GM19023 (cell line): Measurements from ENCODE around the gene OGG1.
"Not testable (repeated sequence)": the region's sequence is repeated elsewhere in the genome, so short reads cannot be mapped to it uniquely, and the experiment has no call there.

Experiments used
- ATAC-seq: cut with Tn5 transposase; IDR thresholded peaks from one replicate; pipeline ENCODE4 v1.9.1; 2021; ENCODE audit warnings: mild to moderate bottlenecking, moderate library complexity; ENCODE audit not compliant: unreplicated experiment

Gene OGG1

DNA sequence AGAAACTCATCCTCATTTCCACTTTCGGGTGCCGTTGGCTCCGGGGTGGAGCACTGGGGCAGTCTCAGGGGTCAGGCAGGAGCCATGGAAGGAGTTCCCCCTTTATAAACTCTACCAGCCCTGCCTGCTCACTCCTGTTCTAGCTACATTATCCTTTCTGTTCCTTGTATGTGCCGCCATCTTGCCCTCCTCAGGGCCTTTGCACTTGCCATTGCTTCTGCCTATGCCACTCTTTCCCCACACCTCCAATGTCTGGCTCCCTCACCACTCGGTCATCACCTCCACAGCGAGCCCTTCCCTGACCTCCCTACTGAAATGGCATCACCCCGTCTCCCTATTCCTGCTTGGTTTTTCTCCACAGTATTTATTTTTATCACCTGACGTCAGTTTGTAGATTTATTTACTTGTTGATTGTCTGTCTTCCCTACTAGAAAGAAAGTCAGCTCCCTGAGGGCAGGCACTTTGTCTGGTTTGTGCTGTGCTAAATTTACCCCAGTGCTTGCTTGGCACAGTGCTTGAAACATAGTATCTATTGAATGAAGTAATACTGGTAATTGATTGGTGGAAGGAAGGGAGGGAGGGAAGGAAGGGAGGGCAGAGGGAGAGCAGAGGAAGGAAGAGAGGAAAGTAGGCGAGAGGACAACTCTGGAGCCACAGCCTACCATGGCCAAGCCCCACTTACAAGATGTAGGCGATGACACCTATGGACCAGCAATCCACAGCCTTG, 11.2 kb downstream of the OGG1 start:
- ATAC-seq, result no peak

DNA sequence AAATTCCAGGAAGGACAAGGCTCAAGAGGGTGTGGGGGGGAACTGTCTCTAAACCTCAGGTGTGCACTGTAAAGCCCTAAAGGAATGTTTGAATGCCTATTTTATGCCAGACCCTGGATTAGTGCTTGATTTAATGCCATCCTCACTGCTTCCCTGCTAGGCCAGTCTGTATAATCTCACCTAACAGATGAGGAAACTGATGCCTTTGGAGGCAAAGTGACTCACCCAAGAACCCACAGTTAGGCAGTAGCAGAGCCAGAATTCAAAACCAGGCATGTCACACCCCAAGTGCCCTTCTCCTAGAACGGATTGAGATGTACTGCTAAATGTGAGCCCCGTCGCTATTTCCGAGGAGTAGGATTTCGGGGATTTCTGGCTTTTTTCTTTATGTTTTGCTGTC, 12.2 kb downstream of the OGG1 start:
- no peak for ATAC-seq

DNA sequence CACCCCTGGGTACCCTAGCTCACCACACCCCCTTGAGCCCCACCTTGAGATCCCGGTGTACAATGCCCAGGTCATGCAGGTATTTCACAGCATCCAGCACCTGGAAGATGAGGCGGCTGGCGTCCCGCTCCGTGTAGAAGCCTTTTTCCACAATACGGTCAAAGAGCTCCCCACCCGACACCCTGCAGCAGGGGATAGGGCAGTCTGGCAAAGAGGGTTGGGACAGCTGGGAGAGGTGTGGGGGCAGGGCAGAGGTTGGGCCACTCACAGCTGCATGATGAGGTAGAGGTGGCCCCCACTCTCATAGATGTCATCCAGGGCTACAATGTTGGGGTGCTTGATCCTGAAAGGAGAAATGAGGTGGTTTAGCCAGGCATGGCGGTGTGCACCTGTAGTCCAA, 13.1 kb downstream of the OGG1 start:
- no peak for ATAC-seq

DNA sequence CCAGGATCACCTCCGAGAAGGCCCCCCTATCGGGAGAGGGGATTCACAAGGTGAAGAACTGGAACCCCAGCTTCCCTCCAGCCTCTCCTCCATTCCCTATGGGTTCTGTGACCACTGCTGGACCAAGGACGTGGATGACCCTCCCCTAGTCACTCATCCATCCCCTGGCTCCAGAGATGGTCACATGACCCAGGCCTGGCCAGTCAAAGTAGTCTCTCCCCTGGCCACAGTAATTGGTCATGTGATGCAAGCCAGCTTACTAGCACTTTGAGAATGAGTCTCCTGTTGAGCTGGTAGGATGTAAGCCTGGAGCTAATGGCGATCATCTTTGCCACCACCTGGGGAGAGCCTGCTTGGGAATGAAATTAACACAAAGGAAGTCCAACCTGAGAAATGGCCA, 16.1 kb downstream of the OGG1 start:
- ATAC-seq, result no peak

DNA sequence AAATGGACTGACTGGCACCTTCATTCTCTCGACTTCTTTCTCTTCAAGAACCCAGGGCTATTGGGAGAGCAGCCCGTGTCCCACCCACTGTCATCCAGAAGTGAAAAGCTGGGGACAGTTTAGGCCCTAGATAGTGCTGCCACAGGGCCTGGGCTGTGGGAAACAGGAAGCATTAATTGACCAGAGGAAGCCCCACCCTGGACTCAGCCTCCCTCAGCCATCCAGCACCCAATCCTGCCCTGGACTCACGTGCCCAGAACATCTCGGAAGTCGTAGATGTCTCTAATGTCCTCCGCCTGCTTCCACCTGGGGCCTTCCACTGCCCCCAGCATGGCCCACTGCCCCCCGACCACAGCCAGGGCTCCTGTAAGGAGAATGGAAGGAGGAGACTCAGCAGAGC, 17.7 kb downstream of the OGG1 start:
- no peak for ATAC-seq

DNA sequence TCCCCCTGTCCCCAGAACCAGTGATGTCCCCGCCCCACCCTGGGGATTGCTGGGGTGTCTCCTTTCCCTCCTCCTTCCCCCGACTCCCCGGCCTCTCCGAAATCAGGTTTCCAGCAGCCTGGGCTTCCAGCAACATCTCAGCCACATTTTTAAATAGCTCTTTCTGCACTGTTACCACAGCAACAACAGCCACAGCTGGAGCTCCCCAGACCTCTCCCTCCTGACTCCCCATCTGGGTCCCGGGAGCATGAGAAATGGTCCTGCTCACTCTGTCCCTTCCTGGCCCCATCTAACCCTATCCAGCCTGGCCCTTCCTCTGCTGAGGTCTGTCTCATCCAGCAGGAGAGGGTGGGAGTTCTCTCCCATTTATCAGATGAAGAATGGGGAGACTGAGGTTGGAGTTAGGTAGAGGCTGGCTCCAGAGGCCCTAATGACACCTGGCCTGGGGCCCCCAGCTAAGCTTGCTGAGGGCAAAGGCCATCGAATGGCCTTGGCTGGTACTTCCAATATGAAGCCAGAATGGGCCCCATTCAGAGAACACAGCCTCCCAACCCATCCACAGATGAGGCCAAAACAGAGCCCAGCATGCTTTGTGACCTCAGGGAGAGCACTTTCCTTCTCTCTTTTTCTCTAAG, 18.5 kb downstream of the OGG1 start:
- ATAC-seq, result no peak

DNA sequence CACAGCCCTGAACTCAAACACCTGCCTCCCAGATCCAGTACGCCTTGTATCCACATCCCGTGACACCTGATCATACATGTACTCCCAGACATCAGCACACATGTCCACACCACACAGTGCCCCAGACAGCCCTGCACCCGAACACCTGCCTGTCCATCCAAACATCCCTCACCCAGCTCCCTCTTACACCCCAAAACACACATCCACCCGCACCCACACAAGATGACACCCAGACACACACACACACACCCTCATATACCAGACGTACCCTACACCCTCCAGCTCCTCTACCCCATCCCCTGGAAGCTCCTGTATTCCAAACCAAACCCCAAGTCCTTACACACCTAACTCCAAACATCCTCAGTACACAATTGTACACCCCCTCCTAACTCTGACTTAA, 19.3 kb downstream of the OGG1 start:
- ATAC-seq, result no peak

DNA sequence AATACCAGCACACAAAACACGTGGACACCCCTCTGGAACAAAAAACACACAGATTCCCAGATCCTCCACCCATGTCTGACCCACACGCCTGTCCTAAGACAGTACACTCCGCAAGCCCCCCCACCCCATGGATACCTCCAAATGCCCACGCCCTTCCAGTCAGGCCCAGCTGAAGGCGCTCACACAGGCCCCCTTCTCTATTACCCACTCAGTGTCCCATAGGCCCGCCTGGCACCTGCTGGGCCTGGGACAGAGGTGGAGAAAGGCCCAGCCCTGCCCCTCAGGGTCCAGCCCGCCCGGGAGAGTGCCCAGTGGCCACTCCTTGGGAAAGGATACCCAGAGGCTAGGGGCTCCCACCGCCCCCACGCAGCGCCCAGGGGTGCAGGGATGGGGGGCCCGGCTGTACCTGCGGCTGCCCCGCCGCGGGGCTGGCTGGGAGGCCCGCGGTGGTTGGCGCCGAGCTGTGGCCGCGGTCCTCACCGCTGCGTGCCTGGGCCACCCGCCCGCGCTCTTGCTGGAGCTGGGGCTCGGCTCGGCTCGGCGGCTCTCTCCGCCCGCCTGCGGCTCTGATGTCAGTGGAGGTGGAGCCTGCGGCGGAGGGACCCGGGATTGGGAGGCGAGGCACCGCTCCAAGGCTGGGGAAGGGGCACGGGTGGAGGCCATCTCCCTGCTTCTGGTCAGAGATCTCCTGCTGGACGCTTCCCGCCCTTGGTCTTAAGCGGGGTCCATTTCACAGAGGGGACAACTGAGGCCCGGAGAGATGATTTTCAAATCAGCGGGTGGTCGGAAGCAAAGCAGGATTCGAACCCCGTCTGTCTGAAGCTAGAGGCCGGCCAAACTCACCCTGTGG, 19.9 kb downstream of the OGG1 start, which contains the start of gene CAMK1:
CAMK1 (minus strand) TSS at position 522 of the 850 bp plus-strand sequence. CDS start 2,198 bp downstream, outside the sequence.
- ATAC-seq, result peak; percentile 72

DNA sequence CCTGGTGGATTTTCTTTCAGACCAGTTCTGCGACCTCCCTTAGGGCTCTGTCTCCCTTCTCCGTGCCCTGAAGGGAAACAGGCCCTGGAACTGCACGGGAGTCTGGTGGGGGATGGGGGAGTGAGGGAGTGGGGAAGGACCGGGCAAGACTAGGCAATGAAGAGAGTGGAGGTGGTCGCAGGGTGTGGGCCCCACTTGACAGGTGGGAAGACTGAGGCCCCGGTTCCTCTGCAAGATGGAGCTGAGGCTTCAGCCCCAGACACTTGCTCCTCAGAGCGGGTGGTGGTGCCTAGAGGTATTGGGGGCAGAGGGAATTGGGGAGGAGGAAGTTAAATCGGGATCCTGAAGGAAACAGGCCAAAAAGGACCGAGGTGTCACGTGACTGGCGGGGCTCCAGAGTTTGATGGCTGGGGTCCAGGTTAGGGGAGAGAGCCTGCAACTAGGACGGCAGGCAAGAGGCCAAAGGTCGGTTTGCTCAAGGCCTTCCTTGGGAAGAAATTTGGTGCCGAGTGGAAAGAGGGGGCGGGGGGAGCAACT, 20.6 kb downstream of the OGG1 start:
- ATAC-seq, result no peak

DNA sequence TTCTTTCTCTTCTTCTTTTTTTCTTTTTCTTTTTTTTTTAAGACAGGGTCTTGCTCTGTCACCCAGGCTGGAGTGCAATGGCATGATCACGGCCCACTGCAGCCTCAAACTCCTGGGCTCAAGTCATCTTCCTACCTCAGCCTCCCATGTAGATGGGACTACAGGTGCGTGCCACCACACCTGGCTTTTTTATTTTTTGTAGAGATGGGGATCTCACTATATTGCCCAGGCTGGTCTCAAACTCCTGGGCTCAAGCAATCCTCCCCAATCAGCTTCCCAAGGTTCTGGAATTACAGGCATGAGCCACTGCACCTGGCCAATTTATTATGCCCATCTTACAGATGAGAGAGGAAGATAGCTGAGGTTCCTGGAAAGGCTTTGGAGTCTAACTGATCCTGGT, 21.3 kb downstream of the OGG1 start:
- not testable (repeated sequence) for ATAC-seq

DNA sequence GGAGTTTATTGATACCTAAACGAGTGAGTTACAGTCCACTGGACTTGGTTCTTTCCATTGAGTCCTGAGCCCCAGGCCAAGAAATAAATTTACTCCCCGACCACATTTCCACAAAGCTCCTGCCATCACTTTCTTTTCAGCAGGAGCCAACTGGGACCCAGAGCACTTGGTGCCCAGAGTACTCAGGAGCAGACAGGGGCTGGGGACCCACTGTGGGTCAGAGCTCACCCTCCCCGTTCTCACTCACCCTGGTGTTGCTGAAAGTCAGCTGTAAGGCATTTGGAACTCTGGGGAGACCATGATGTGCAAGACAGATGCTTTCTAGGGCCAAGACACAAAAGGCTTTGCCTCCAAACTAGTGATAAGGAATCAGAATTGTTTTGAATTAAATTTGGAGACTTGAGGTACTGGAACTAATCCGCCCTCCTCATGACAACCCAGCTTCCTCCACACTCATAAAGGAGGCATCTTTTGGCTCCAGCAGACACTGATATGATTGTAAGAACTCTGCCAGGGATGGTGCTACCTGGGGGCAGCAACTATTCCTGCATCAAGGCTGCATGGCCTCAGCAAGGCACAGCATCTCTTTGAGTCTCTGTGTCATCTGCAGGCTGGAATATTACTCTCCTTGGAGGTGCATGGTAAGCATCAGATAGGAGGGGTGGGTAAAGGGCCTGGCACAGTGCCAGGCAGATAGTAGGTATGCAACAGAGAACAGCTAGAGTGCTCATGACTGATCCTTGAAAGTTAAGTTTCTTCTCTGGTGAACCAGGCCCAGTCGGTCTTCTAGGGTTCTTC, 27.3 kb downstream of the OGG1 start:
- no peak for ATAC-seq

DNA sequence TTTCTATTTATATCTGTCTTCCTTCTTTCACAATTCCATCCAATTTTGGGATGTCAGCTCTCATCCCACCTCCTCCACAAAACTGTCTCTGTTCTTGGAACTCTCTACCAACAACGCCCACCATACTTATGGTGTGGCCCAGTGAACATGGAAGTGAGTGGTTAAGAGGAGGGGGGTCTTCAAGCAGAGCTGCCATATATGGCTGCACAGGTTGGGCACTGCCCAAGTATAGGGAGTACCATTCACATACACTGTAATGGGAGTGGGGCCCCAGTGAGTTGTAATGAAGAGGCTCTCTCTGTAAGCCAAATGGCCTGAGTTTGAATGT, 27.9 kb downstream of the OGG1 start:
- ATAC-seq, result no peak

DNA sequence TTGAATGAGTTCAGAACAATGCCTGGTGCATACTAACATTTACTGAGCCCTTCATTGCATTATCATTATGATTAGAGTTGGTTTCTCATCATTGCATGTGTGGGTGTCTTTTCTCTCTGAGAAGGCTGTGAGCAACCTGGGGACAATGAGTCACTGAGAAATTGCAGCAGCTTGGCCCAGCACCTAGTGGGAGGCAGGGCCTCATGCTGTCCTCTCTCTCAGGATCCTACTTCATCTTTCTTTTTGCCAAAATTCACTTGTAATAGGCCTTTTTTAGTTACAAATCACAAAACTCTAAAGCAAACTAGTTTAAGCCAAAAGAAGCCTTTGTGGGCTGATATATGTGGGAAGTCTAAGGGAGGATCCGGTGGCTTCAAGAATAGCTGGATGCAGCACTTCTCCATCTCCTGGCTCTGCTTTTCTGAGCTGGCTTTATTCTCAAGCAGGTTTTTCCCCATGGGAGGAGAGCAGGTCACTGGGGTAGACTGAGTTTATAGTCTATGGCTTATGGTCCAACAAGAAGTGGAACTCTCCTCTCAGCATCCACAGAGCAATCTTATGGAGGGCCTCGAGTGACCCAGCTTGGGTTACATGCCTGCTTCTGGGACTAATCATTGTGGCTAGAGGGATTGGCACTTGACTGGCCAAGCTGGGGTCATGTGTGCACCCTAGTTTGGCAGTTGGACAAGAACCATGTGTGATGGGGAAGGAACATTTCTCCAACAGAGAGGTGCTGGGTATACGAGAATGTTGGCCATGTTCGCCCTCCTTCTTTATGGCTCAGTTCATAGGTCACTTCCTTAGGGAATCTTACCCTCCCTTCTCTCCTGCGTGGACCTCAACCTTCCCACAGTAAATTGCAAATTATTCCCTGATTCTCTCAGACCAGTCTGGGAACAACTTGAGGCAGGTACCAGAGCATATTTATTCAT, 28.7 kb downstream of the OGG1 start:
- no peak for ATAC-seq

DNA sequence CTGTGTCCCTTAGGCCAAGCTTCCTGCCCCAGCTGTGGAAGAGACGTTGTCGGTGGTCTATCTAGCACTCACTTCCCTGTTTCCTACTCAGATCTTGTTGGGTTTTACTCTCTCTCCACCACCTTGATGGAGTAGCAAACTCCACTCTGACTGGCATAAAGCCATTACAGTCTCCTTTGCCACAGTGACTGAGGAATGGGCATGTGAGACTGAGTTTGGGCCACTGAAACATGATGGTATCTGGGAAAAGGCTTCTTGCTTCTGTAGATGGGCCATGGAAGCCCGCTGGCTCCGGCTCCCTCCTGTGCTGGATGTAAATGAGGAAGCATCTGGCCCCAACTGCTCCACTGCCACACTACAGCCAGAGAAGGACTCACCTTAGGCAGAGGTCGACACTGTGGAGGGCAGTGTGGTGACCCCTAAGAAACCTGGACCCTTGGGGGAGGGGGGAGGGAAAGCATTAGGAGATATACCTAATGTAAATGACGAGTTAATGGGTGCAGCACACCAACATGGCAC, 29.4 kb downstream of the OGG1 start:
- no peak for ATAC-seq

DNA sequence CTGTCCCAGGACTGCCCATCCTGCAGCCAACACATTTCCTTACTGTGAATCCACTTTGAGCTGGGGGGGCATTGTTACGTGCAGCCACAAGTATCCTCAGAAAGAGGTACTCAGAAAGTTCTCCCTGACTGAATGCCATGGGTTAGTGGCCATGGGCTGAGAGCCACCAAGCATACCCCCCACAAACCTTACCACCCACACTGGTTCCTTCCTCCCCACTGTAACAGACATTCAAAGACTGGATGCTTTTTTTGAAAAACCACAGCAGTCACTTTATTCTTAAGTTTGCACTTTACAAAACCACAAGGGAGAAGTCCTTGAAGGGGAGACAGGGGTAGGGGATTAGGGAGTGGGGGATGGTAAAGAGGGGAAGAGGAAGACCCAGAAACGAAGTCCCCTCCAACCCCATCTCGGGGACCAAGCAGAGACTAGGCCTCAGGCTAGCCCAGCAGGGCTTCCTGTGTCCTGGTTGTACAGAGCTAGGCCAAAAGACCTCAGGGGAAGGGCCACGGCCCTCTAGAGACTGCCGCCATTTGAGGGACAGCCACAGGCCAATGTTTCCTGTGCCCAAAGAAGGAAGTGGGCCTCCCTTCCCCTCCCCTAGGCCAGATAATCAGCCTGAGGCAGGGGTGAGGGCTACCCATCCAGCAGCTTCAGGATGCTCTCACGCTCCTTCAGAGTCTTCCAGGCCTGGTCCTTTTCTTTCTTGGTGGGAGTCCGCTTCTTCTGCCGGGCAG, 30.1 kb downstream of the OGG1 start:
- peak; percentile 55 for ATAC-seq

DNA sequence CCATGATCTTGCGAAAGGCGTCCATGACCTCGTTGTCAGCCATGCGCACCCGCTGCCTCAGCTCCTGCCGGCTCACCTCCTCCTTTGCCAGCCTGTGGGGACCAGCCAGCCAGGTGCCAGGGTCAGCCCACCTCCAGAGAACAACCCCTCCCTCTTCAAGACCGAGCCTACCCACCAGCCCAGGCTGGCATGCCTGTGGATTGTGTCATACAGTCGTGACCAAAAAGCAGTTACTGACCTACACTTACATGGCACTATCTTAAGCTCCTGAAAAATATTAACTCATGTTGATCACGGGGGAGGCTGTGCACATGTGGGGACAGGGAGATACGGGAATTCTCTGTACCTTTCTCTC, 30.7 kb downstream of the OGG1 start:
- no peak for ATAC-seq

DNA sequence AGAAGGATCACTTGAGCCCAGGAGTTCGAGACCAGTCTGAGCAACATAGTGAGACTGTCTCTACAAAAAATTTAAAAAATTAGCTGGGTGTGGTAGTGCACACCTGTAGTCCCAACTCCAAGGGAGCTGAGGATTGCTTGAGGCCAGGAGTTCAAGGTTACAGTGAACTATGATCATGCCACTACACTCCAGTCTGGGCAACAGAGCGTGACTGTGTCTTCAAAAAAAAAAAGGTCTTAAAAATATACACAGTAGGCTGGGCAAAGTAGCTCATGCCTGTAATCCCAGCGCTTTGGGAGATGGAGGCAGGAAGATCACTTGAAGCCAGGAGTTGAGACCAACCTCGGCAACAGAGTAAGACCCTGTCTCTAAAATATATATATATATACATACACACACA, 31.2 kb downstream of the OGG1 start:
- ATAC-seq, result no peak

DNA sequence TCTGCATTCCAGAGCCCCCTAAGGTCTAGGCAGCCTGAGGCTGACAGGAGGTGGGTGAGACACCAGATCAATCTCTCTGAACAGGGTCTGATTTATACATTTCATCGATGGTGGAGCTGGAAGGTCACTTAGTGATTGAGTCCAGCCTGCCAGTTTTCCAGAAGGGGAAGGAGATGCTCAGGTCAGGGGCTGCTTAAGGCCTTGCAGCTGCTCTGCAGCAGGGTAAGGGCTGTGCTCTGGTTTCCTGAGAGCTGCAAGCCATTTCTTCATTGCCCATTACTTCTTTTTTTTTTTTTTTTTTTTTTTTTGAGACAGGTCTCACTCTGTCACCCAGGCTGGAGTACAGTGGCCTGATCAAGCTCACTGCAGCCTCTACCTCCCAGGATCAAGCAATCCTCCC, 31.8 kb downstream of the OGG1 start:
- no peak for ATAC-seq
